ENCODE results near the gene FAM118B.

The FAM118B gene

GRCh38 chr11:126310992-126311310, 99.4 kb downstream of the FAM118B start:
- Histone ChIP-seq H3K27me3 (ENCODE audit: control insufficient read depth, insufficient read depth, low read length) (no peaks in the 10 kb centered on the region), H3K9me3 (ENCODE audit: control insufficient read depth, low read length) (no peaks in the 10 kb centered on the region), H3K27ac (no peak overlapping the region), H3K4me3 (ENCODE audit: low read depth, low read length) (no peak overlapping the region), H3K4me2 (ENCODE audit: low read length) (no peak overlapping the region), H3K9ac (no peak overlapping the region), H3K79me2 (no peaks in the 10 kb centered on the region), H3K4me1 (no peaks in the 10 kb centered on the region), H3K36me3 (ENCODE audit: control insufficient read depth, insufficient read depth, low read length) (no peaks in the 10 kb centered on the region), H2AFZ (no peak overlapping the region)
- no peak for TF ChIP-seq CTCF (IDR thresholded peaks at IDR 0.05)

- no peaks in the 10 kb centered on the region for H3K4me1 ChIP-seq
- no peak overlapping the region for H3K9ac ChIP-seq
- no peaks in the 10 kb centered on the region for H3K27me3 ChIP-seq (ENCODE audit: control insufficient read depth, insufficient read depth, low read length)
- no peak overlapping the region for H3K4me3 ChIP-seq (ENCODE audit: low read depth, low read length)
- H3K36me3 ChIP-seq (ENCODE audit: control insufficient read depth, insufficient read depth, low read length) = no peaks in the 10 kb centered on the region
- no peak overlapping the region for H3K4me2 ChIP-seq (ENCODE audit: low read length)
- H3K79me2 ChIP-seq = no peaks in the 10 kb centered on the region
- no peak overlapping the region for H2AFZ ChIP-seq
- no peak for TF ChIP-seq CTCF (IDR thresholded peaks at IDR 0.05)
- no peak overlapping the region for H3K27ac ChIP-seq
- H3K9me3 ChIP-seq (ENCODE audit: control insufficient read depth, low read length) = no peaks in the 10 kb centered on the region
Measured at GRCh38 chr11:126311401-126312291, 100.1 kb downstream of the FAM118B start.

All from parathyroid adenoma (tissue), 2 donors.